GM21528 (cell line): ENCODE data around the gene DSCAM.
"Not testable (repeated sequence)": the region's sequence is repeated elsewhere in the genome, so short reads cannot be mapped to it uniquely, and the experiment has no call there.

Source experiments
- ATAC-seq: cut with Tn5 transposase; IDR thresholded peaks from one replicate; pipeline ENCODE4 v1.9.1; 2021; ENCODE audit warnings: mild to moderate bottlenecking, moderate library complexity; ENCODE audit not compliant: unreplicated experiment, low FRiP score

Gene DSCAM

DNA sequence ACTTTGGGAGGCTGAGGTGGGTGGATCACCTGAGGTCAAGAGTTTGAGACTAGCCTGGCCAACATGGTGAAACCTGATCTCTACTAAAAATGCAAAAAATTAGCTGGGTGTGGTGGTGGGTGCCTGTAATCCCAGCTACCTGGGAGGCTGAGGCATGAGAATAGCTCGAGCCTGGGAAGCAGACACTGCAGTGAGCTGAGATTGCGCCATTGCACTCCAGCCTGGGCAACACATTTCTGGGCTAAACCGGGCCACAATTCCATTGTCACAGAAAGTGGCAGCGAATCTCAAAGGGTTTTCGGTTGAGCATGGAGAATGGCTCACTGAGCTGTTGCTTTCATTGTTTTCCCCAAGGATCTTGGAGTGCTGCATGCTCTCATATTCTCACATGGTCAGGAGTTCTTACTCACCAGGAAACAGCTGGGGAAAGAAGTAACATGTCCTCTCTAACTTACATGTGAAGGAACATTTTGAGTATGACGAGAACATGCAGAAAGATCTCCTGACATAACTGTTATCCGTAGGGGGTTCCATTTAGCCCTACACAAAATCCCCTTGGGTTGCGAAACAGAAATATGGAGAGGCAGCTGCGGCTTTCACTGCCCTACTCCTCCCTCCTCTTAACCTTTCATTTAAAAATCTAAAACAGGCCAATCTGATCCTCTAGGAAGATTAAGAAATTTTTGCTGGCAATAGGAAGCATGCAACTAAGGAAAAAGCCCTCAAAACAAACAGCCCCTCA is 638.6 kb downstream of the DSCAM start:
- no peak for ATAC-seq

DNA sequence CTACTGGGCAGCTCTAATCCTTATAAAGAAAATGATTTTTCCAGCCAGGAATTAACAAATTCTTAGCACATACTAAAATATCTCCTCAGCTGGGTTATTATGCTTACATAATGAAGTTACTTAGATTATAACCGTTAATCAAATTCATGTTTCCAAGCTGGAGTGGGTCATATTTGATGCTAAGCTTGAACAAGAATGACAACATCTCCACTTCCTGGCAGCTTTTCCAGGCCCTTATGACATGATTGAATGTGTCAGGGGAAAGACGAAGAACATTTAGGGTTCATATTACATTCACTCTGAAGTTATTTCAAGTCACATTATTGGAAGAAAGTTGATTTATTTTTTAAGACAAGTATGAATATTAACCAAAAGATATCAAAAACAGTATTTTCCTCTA is 646.0 kb downstream of the DSCAM start:
- ATAC-seq: no peak

DNA sequence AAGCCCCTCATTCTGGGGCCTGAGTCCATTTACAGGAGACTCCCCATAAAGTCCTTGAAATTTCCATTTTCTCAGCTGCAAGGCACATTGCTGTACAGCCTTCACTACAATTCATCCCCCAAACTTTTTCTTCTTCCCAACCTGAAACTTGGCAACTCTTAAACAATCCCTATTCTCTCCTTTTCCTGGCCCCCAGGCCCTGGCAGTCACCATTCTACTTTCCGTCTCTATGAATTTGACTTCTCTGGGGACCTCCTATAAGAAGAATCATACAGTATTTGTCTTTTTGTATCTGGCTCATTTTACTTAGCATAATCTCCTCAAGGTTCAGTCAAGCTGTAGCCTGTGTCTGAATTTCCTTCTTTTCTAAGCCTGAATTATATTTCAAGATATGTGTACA is 646.8 kb downstream of the DSCAM start:
- ATAC-seq: no peak

DNA sequence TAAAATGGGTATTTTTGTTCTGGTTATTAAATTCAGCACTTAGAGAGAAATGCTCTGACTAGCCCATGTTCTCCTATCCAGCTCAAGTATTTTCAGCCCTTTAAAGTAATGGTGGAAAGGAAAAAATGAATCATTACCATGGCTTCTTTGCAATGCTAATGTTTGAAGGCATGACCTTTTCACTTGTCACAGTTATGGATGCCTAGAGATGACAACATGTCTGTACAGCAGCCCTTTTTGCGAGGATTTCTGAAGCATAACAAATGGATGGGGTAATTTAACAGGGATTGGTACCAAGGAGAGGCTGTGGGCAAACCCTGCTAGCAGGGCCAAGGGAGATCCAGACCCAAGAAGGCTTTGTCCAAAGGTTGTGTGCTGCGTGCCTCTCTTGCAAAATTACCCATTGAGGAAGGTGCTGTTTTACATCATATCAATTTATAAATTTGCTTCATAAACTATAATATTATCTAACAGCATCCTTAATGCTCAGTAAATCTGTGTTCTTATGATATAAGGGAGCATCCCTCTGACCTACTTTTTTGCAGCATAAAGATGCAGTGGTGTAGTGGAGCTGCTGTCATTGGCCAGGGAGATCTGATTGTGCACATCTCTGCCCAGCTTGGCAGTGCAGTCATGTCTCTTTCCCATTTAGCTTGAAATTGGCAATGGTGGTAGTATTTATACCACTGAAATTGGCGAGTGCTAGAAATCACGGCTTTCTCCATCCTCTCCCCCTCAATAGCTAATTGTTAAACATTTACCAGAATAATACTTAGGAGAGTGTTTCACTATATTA is 652.6 kb downstream of the DSCAM start:
- no peak for ATAC-seq

DNA sequence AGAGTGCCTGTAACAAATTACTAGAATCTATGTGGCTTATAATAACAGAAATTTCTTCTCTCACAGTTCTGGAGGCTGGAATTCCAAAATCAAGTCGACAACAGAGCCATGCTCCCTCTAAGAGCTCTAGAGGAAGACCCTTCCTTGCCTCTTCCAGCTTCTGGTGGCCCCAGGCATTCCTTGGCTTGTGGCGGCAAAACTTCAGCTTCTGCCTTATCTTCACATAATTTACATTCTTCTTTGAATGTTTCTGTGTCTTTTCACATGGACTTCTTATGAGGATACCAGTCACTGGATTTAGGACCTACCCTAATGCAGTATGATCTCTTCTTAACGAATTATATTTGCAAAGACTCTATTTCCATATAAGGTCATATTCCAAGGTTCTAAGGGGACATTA is 655.3 kb downstream of the DSCAM start:
- no peak for ATAC-seq

DNA sequence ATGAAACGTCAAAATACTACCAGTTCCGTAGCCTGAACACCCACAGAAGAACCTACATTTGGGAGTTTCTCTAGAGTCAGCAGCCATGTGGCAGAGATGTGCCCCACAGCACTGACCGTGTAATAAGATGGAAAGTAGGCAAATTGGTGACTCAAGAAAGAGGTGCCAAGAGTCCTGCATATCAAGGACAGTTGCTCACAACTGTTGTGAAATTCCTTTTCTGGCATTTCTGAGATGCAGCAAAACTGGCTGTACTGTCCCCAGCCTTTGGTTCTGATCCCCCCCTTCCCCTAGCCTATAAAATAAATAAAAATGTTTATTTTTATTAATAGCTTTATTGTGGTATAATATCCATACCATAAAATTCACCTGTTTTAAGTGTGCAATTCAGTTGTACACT is 655.8 kb downstream of the DSCAM start:
- ATAC-seq: no peak

DNA sequence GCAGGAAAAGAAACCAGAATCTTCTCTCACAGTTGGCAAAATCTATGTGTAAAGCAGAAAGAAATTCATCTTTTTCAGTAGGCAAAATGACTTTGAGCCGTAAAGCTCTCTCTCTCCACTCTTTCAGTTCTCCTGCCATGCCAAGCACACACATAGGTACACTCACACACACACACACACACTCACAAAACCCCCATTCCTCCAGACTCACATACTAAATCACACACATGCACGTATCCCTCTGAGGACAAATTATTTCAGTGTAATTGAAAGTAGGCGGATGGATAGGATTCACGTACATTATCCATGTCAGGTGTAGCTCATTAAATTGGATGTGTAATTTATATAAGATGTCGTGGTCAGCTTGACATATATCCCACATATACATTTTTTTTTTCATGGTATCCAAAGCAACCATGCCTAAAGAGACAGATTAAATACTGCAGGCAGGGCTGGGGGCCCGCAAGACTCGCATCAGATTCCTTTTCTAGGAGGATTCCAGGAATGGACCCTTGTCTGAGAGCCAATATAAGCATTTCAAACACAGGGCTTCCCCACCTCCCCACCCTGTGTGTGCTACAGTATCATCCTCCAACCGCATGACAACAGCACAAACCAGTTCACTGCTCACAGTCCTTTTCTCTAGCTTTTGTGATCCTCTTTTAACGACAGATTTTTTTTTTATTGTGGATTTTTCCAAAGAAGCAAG is 658.9 kb downstream of the DSCAM start:
- no peak for ATAC-seq

DNA sequence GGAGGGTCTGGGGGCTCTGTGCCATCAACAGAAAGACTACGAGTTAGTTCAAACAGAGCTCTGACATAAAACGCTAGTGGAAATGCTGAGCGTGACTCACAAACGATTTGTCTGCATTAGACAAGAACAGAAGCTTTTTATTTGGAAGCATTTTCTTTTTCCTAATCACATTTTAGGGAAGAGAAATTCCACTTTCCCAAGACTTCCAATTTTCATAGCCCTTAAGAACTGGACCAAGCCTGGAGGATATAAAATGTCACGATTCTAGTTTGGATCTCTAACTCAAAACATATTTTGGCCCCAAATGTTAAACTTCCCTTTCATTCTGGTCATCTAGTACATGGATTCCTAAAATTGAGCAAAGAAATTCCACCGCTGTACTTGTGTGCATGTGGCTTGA is 659.7 kb downstream of the DSCAM start:
- ATAC-seq: no peak

DNA sequence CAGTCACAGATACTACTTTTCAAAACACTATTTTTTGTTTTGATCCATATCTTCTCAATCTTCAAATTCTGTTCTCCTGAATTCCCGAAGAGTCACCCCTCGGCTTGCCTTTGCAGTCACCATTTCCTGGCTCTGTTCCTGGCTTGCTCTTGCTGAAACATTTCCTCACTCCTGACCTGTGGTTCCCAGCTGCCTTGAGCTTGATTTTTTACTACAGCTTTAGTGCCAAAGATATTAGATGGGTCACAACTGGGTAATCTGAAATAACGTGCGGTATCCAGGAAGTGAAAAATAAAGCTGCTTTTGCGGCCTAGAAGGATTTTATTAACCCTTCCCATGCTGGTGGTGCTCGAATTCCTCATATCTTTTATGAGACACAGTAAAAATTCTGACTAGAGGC is 660.9 kb downstream of the DSCAM start:
- no peak for ATAC-seq

DNA sequence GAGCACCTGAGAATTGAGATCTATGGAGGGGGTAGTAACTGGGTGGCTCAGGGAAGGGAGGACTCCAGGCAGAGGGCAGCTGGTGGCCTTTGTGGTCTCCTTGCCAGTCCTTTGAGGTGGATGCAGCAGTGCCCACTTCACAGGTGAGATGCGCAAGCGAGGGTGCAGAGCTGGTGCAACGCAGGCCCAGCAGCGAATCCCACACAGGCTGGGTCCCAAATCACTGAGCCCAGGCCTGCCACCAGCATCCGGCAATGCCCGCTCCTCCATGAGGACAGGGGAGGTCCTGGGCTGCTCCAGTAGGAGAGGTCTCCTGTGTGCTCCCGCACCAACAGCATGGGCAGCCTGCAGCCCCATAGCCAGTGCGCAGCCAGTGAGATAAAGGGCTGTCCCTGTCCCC is 661.8 kb downstream of the DSCAM start:
- no peak for ATAC-seq

DNA sequence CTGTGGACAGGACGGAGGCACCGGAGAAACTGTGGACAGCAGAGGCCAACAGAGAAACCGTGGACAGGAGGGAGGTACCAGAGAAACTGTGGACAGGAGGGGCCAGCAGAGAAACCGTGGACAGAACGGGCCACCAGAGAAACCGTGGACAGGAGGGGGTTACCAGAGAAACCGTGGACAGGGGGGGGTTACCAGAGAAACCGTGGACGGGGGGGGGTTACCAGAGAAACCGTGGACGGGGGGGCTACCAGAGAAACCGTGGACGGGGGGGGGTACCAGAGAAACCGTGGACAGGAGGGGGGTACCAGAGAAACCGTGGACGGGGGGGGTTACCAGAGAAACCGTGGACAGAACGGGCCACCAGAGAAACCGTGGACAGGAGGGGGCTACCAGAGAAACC is 664.5 kb downstream of the DSCAM start:
- not testable (repeated sequence) for ATAC-seq

DNA sequence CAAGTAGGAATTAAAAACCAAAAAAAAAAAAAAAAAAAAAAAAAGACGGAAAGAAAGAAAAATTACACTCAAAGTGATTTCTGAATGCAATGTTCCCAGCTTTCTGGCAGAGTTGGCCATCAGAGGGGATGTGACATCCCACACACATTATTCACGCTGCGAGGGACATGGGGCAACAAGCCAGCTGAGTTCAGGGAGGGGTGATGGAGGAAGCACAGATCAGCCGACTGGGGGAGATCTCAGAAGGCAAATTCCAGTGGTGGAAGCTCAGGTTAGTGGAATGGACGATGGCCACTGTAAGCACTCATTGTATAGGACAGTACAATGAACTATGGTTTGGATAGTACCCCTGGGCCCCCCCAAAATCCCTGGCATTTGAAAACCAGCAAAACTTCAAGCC is 667.8 kb downstream of the DSCAM start:
- ATAC-seq: no peak

DNA sequence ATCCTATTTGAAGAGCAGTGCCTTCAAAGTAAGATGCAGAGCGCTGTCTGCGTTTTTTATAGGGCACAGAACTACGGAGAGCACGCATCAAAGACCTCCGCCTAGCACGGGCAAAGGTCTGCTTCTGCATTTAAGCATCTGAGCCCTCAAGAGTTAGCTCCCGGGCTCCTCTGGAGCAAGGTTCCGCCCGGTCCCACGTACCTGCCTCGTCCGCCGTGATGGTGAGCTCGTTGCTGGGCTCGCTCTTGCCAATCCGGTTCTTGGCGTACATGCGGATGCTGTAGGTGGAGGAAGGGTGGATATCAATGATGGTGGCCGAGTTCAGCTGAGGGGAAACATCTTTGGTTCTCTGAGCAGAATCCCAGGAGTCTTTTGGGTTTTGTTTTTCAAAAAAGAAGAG is 668.2 kb downstream of the DSCAM start:
- no peak for ATAC-seq

DNA sequence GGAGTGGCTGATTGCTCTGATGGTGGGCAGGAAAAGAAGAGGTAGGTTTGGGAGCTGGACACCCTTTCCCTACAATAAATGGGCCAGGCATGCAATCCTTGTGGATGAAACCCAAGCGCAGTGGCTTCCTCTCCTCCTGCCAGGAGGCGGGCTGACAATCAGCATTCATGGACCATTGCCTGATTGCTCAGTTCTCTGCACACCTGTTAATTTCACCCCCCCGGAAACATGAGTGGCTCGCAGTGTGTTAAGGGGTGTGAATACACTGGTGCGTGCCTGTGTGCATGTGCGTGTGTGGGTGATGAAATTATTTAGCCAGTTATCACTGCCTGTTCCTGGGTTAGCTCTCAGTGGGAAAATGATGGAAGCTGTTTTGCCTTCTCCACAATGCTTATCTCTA is 669.0 kb downstream of the DSCAM start:
- no peak for ATAC-seq

DNA sequence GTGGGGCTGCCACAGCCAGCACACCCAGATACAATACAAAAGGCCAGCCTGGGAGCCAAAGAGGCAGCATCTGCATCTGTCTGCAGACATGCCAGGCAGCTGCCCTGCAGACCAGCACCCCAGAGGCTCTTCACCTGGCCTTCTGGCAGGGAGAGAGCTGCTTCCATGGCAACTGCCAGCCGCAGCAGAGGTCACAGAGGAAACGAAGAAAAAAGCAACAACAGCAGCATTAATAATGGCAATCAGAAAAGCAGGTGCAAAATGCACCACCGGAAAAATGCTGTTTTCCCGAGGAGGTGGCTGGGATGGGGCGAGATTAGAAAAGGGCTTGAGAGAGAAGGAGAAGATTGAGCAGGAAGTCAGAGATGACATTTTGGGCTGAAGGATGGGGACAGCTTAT is 670.2 kb downstream of the DSCAM start:
- no peak for ATAC-seq

DNA sequence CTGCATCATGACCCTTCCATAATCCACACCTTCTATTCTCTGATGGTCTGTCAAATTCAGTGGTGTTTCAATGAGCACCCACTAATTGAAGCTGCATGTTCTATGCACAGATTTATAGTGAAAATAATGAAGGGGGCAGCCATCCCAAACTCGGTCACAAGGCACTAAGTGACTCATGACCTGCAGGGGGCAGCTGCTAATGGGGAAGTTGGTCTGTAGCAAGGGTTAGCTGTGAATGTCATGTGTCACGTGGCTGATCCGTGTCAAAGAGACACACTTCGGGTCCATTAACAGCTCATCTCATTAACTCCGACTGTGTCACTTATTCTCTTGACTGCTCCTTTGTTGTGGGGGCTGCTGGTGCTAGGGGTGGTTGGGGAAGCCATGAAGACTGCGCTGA is 673.1 kb downstream of the DSCAM start:
- ATAC-seq: no peak

DNA sequence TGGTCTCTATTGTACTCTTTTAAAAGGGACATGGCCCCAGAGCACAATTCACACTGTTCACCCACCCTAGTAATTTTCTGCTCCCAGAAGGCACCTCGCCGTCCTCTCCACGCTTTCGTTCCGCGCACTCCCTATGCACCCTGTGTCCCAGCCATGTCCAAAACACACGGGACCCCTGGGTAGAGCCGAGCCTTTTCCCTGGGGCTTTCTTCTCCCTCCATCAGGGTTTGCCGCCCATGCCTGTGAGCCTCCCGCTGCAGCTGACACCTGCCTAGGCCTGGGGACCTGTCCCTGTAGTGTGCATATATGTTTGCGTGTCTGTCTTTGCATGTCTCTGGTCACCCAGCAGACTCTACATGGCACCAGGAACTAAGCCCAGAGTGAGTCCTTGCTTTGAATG is 677.0 kb downstream of the DSCAM start:
- ATAC-seq: no peak

DNA sequence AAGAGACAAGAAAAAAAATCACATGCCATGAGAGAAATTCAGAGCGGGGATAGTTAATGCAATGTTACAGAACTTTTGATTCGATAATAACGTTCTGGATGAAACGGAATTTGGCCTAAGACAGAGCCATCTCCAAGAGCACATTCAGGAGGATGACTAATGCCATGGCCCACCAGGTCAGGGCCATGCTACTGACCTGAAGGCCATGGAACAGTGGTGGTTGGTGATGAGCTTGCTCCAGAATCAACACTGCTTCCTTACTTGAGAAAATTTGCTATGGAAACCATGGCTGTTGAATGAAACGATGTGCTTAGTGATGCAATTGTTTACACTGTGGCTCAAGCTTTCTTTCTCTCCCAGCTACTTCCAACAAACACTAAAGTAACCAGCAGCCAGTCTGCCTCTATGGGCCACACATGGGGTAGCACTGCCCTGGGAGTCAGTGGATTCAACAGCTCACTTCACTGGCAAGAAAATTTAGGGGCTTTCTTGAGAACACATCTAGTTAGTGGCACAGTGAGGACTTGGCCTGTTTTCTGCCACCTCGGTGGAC is 680.6 kb downstream of the DSCAM start:
- ATAC-seq: no peak

DNA sequence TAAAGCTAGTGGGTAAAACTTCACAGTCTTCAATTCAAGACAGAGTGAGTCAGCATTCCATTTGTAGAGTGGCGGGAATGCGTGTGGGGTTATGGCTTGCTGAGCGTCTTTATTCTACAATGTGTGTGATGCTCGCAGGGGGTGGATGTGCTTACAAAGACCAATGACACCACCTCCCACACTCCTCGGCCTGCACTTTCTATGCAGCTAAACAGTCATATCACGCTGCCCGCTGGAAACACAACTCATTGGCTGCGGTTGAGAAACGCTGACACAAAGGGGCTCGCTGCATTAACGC is 681.2 kb downstream of the DSCAM start:
- no peak for ATAC-seq

DNA sequence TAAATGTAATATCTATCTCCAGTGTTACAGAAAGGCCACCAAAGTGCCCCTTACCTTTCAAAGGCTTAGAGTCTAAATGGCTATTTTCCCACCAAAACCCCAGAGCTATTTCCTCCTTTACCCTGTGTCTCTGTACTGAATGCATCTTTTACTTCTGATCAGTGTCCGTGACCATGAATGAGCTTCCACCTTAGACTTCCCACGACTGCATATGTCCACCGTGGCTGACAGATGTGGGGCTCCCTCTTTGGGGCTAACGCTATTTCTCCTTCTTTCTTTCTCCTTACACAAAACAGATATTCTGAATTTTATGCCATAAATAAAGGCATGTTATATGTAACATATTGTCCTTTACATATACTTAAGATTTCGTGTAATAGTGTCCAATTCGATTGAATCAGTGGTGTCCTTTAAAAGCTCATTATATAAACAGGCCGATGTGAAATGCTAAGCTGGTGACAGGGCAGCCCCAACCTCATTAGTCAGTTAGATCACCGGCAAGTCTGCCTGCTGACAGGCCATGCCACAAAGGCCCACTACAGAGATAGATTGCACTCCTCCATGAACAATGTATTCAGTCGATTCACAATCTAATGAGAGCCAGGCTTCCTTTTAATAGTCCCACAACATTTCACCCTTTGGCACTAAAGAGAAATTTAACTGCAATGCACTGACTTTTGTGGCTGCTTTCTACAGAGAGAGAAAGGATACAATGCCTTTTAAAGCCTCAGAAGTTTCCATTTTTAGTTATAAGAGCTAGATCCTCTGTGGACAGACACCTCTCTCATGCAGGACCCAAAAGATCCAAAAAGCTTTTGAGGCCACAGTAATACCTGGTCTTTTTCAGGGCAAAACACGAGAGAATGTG is 681.8 kb downstream of the DSCAM start:
- no peak for ATAC-seq

DNA sequence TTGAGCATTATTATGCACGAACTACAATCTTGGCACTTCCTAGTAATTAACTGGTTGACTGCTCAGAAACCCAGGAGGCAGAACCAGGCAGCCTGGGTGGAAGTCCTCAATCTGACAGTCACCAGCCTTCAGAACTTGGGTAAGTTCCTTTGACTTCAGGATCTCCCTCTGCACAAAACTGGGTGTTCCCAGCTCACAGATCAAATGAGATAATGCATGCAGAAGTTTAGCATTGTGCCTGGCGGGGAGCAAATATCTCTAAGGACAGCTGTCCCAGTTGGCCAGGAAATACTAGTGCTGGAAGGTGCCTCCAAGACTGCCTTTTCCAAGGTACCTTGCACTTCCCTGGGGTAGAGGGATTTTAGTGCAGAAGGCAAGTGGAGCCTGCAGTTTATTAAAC is 684.9 kb downstream of the DSCAM start:
- ATAC-seq: no peak
